ENCODE data around the gene MS4A12.
"Not testable (repeated sequence)": the region's sequence is repeated elsewhere in the genome, so short reads cannot be mapped to it uniquely, and the experiment has no call there.

The MS4A12 gene, protein sequence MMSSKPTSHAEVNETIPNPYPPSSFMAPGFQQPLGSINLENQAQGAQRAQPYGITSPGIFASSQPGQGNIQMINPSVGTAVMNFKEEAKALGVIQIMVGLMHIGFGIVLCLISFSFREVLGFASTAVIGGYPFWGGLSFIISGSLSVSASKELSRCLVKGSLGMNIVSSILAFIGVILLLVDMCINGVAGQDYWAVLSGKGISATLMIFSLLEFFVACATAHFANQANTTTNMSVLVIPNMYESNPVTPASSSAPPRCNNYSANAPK

GRCh38 chr11:60492488-60493009, at the start of gene MS4A12:
Gene MS4A12, plus strand, starts transcription at chr11:60492778. Its CDS starts 4,541 bp downstream, at chr11:60497319.
- no peak for DNase-seq

- DNase-seq = no peak
Observed at GRCh38 chr11:60447070-60447469, 45.5 kb upstream of the MS4A12 start.

- no peak for DNase-seq
Observed at GRCh38 chr11:60447846-60448245, 44.7 kb upstream of the MS4A12 start.

DNA sequence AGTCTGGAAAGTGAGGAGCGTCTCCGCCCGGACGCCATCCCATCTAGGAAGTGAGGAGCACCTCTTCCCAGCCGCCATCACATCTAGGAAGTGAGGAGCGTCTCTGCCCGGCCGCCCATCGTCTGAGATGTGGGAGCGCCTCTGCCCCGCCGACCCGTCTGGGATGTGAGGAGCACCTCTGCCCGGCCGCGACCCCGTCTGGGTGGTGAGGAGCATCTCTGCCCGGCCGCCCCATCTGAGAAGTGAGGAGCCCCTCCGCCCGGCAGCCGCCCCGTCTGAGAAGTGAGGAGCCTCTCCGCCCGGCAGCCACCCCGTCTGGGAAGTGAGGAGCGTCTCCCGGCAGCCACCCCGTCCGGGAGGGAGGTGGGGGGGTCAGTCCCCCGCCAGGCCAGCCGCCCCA, 41.4 kb upstream of the MS4A12 start:
- not testable (repeated sequence) for DNase-seq

GRCh38 chr11:60454212-60454611, 38.4 kb upstream of the MS4A12 start:
- no peak for DNase-seq

DNA sequence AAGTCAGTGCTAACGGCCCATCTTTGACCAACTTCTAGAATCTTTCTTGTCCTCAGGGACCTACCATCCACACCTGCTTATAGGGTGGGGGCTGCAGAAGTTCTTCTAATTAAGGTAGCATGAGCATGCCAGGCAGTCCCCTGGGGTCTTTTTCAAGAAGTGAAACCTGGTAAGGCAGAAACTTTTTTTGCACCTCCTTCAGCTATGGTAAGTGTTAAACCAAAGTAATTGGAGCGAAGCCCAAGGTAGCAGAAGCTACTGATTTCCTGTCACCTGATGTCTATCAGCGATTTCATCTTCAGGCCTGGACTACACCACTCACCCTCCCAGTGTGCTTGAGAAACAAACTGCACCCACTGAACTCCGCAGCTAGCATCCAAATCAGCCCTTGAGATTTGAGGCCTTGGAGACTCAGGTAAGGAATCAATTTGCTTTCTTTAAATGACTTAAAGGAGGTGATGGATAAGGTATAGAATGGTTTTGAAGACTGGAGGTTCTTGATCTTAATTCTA, 37.0 kb upstream of the MS4A12 start, which contains the start of gene MS4A1:
Gene MS4A1 (plus strand): TSS at position 317 of the 512 bp plus-strand sequence. CDS start 6,528 bp downstream, outside the sequence.
- no peak for DNase-seq

DNA sequence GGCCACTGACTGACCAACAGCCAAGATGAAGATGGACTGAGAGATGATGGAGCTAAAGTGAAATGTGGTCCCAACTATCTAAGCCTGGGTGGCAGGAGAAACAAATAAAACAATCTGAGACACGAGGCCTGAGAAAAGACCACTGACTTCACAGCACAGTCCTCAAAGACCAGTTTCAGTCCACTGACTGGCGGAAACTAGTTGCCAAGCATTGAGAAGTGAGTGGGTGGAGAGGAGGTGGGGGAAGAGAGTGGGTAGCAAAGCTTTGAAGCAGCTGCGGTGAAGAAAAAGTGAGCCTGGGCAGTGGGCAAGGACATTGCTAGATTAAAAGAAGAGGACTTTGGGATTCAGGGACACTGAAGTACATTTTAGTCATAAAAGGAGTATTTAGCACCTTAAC, 35.0 kb upstream of the MS4A12 start:
- DNase-seq = no peak

- DNase-seq = no peak
Observed at GRCh38 chr11:60459345-60459744, 33.2 kb upstream of the MS4A12 start.

- no peak for DNase-seq
Observed at GRCh38 chr11:60468829-60469228, 23.7 kb upstream of the MS4A12 start.

GRCh38 chr11:60469723-60470122, 22.9 kb upstream of the MS4A12 start:
- DNase-seq = no peak

DNA sequence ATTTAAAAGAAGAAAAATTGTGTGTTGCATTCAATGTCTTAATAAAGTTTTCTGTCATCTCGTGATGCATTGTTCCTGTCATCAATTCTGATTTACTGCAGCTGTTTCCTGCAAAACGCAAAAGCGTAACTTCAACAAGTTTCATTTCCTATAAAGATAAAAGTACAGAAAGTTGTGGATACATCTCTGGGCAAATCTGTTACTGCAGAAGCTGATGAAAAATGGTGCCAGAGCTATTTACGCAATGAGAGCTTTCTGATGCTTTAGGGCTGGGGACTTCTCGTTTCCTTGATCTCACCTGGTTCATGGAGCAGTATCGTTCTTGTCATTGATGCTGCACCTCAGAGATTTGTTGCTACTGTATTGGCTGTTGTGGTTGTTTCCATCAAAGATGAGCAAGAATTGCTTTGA, 15.5 kb upstream of the MS4A12 start:
- no peak for DNase-seq

GRCh38 chr11:60482361-60482760, 10.2 kb upstream of the MS4A12 start:
- DNase-seq = no peak

- DNase-seq = no peak
Observed at GRCh38 chr11:60485987-60486386, 6.6 kb upstream of the MS4A12 start.

GRCh38 chr11:60493454-60493853, 876 bp downstream of the MS4A12 start:
- no peak for DNase-seq

- no peak for DNase-seq
Observed at GRCh38 chr11:60498399-60498798, 5.8 kb downstream of the MS4A12 start.

DNA sequence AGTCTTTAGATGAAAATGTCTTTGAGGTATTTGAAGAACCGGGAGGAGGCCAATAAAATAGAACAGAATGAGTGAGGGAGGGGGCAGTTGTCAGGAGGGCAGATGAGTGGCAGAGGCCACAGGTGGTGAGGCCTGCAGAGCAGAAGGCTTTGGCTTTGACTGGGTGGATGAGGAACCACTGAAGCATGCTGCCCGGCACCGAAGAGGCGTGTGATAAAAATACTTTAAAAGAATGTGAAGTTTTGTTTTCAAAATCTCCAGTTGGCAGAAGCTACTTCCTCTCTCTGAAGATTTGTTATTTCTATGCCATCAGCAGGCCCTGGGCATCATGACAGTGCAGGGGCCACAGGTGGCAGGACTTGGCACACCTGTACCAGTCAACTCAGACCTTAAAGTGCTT, 6.3 kb downstream of the MS4A12 start:
- DNase-seq = no peak

DNA sequence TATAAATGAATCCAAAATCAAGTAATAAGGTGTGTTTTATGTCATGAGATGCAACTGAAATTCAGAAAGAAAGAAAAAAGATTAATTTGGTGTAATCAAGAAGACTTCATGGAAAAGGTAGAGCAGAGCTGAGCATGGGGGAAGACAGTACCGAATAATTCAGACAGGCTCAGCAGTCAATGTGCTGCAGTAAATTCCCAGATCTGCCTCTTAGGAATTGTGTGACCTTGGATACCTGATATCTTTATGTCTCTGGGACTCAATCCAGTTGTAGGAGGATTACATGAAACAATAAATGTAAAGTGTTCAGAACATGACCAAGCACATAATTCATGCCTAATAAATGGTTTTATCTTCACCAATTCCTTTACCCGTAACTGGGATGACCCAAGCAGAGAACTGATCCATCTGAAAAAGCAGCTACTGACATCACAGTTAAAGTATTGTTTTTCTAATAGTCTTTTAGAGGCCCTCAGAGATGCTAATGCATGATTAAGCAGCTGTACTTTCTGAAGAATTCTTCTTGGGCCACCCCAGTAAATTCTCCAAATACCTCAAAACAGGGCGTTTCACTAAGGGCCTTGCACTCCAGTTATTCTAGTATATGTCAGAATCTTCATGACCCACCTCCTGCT, 7.8 kb downstream of the MS4A12 start:
- no peak for DNase-seq

GRCh38 chr11:60502221-60502775, 9.7 kb downstream of the MS4A12 start:
- no peak for DNase-seq

- DNase-seq = no peak
Observed at GRCh38 chr11:60504219-60504905, 11.8 kb downstream of the MS4A12 start.

- not testable (repeated sequence) for DNase-seq
Observed at GRCh38 chr11:60509609-60510008, 17.0 kb downstream of the MS4A12 start.

GRCh38 chr11:60510209-60510608, 17.6 kb downstream of the MS4A12 start:
- not testable (repeated sequence) for DNase-seq

DNA sequence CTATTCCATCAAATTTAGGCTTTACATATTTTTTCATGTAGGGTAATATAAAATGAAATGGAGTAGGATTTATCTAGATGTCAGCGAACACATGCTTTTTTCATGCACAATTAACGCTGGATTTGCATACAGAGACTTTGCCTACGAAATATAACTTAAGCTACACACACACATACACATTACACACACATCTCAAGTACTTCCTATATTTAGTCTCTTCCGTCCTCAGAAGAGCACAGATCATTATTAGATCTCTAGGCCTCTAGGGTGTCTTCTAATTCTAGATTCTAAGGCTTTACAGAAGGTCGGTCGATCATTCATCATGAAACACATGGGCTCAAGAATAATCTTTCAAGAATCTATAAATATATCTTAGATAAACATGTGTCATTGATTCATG, 18.8 kb downstream of the MS4A12 start:
- DNase-seq = no peak

GRCh38 chr11:60512651-60513225, 20.2 kb downstream of the MS4A12 start:
- no peak for DNase-seq
